Endothelial cell of umbilical vein (primary cell): ENCODE measurements around the gene YIPF2. TPM values are rescaled to one million over a fixed set of nuclear protein-coding genes. Genes with fewer than 3 reads are reported as not detected.

Source experiments
- BruUV-seq: library from RNA; stranded (reverse); fragments of 400-500 nt; replicated peaks from 2 replicates; lab custom pipeline; 2021; lab: Mats Ljungman, UMichigan
- CTCF ChIA-PET: fragments of 300-600, 350-600 bp; sonication (Branson Sonifier 250); formaldehyde crosslinking; loops from one replicate; lab custom pipeline; 2021; ENCODE audit warnings: antibody characterized with exemption, inconsistent platforms; lab: Charles Lee
- POLR2A ChIA-PET: fragments of 300-600, 350-600 bp; sonication (Branson Sonifier 250); formaldehyde crosslinking; loops from one replicate; lab custom pipeline; 2021; ENCODE audit warnings: antibody characterized with exemption, inconsistent platforms; lab: Charles Lee
- DNase-seq: peaks from one replicate; pipeline ENCODE4 v3.0.0-alpha.2; 2011; ENCODE audit warnings: low read depth, low spot score
- FAIRE-seq: peaks from 2 replicates; lab custom pipeline; 2011; peaks lifted over from hg19 to GRCh38; lab: Jason Lieb, UNC
- H2AFZ ChIP-seq: 2 replicates; pipeline ENCODE4 v1.6.0; 2012; ENCODE audit warnings: low read depth, low read length, control low read depth, inconsistent platforms
- H3K27ac ChIP-seq: 2 replicates; pipeline ENCODE4 v1.5.1; 2011; ENCODE audit warnings: low read depth, mild to moderate bottlenecking, control low read depth, low read length, moderate library complexity; ENCODE audit not compliant: insufficient read depth
- H3K27me3 ChIP-seq, 2 experiments: 2 replicates each; pipeline versions ENCODE4 v1.6.0 to v1.6.1; 2011; ENCODE audit warnings: low read length in 2 of 2, mixed read lengths in 1 of 2; ENCODE audit not compliant: control insufficient read depth in 2 of 2, insufficient read depth in 2 of 2
- H3K36me3 ChIP-seq, 2 experiments: 2 replicates in 1 of 2; 3 replicates in 1 of 2; pipeline ENCODE4 v1.5.1; 2011; ENCODE audit warnings: low read length in 2 of 2, mild to moderate bottlenecking in 1 of 2, moderate library complexity in 1 of 2; ENCODE audit not compliant: control insufficient read depth in 2 of 2, insufficient read depth in 2 of 2; ENCODE audit errors: extremely low read depth in 1 of 2
- H3K4me1 ChIP-seq: 3 replicates; pipeline ENCODE4 v1.5.1; 2011; ENCODE audit warnings: mild to moderate bottlenecking, low read length; ENCODE audit not compliant: control insufficient read depth, insufficient read depth; ENCODE audit errors: extremely low read depth
- H3K4me2 ChIP-seq: 2 replicates; pipeline ENCODE4 v1.6.1; 2011; ENCODE audit warnings: low read length, control low read depth, mixed read lengths; ENCODE audit not compliant: insufficient read depth
- H3K4me3 ChIP-seq, 3 experiments: fragments of 200-600 bp in 1 of 3; sonication (generic), shearing (Covaris generic) in 1 of 3; replicated peaks in 1 of 3; 2 replicates each; pipeline ENCODE4 v1.5.1; 2011 to 2016; ENCODE audit warnings: control low read depth in 3 of 3, low read length in 3 of 3, mild to moderate bottlenecking in 2 of 3, inconsistent platforms in 1 of 3, low read depth in 1 of 3, moderate library complexity in 1 of 3; ENCODE audit not compliant: insufficient read depth in 1 of 3
- H3K79me2 ChIP-seq: 2 replicates; pipeline ENCODE4 v1.6.0; 2012; ENCODE audit warnings: low read length, inconsistent platforms; ENCODE audit not compliant: control insufficient read depth, insufficient read depth
- H3K9ac ChIP-seq: replicated peaks from 2 replicates; pipeline ENCODE3; 2011; ENCODE audit warnings: low read length, control low read depth; ENCODE audit not compliant: insufficient read depth; ENCODE audit errors: extremely low read depth
- H3K9me1 ChIP-seq: replicated peaks from 3 replicates; pipeline ENCODE4 v1.6.0; 2011; ENCODE audit warnings: mild to moderate bottlenecking, low read length; ENCODE audit not compliant: control insufficient read depth, insufficient read depth; ENCODE audit errors: extremely low read depth
- H3K9me3 ChIP-seq: replicated peaks from 2 replicates; pipeline ENCODE4 v1.5.1; 2012; ENCODE audit warnings: low read length, inconsistent platforms; ENCODE audit not compliant: control insufficient read depth, insufficient read depth
- H4K20me1 ChIP-seq: replicated peaks from 2 replicates; pipeline ENCODE3; 2011; ENCODE audit warnings: mild to moderate bottlenecking, low read length; ENCODE audit not compliant: control insufficient read depth, insufficient read depth; ENCODE audit errors: extremely low read depth
- CTCF ChIP-seq, 2 donors: IDR thresholded peaks; 1 replicate in 1 of 2; 2 replicates in 1 of 2; pipeline ENCODE4 v1.5.1; 2011; ENCODE audit warnings: low read length in 2 of 2, mild to moderate bottlenecking in 2 of 2, moderate library complexity in 2 of 2, control low read depth in 1 of 2, inconsistent platforms in 1 of 2, low read depth in 1 of 2; ENCODE audit not compliant: insufficient read depth in 1 of 2; ENCODE audit errors: extremely low read depth in 1 of 2
- EZH2 ChIP-seq: IDR thresholded peaks from 2 replicates; pipeline ENCODE4 v1.6.1; 2012; ENCODE audit warnings: borderline replicate concordance, low read depth, mild to moderate bottlenecking, moderate library complexity, low read length, inconsistent platforms; ENCODE audit not compliant: severe bottlenecking
- FOS ChIP-seq: IDR thresholded peaks from 2 replicates; pipeline ENCODE4 v1.6.1; 2011; ENCODE audit warnings: mild to moderate bottlenecking, low read length, moderate library complexity, borderline replicate concordance; ENCODE audit not compliant: insufficient read depth
- GATA2 ChIP-seq: IDR thresholded peaks from 2 replicates; pipeline ENCODE4 v1.7.0; 2011; ENCODE audit warnings: low read depth, mild to moderate bottlenecking, moderate library complexity, mixed read lengths, low read length; ENCODE audit not compliant: insufficient read length, insufficient read depth
- JUN ChIP-seq: IDR thresholded peaks from 2 replicates; pipeline ENCODE4 v1.6.1; 2011; ENCODE audit warnings: borderline replicate concordance, low read depth; ENCODE audit not compliant: insufficient read length, insufficient read depth
- MYC ChIP-seq: IDR thresholded peaks from one replicate; pipeline ENCODE4 v1.6.1; 2011; ENCODE audit warnings: mild to moderate bottlenecking, low read depth, low read length
- POLR2A ChIP-seq: IDR thresholded peaks from 2 replicates; pipeline ENCODE4 v1.6.1; 2012; ENCODE audit warnings: low read depth, mild to moderate bottlenecking, control low read depth, low read length
- POLR2AphosphoS5 ChIP-seq: IDR thresholded peaks from 2 replicates; pipeline ENCODE4 v1.6.1; 2012; ENCODE audit warnings: low read depth, mild to moderate bottlenecking, control low read depth, low read length, moderate library complexity; ENCODE audit not compliant: insufficient read depth
- dilution Hi-C: fragments of 300-500 bp; cut with MboI; formaldehyde crosslinking; loops from one replicate; pipeline ENCODE4 v1.15.0; 2019; ENCODE audit warnings: low sequenced_read_pairs; ENCODE audit not compliant: extremely low pct_ligation_motif_present
- intact Hi-C: fragments of 100-400 bp; cut with micrococcal nuclease; formaldehyde crosslinking; loops from one replicate; pipeline ENCODE4 v1.10.0; 2022
- polyA plus RNA-seq, 4 experiments: library from polyadenylated mRNA; depleted of rRNA in 3 of 4; stranded (reverse) in 3 of 4; unstranded in 1 of 4; fragments of >200 nt; gene quantifications; 2 replicates each; pipeline versions ENCODE4 v1.2.1 to v1.2.3, GENCODE V29; 2011 to 2012; ENCODE audit warnings: missing spikeins in 1 of 4
- total RNA-seq: library from RNA; stranded (reverse); gene quantifications from 2 replicates; pipeline ENCODE4 v1.2.3, GENCODE V29; 2021
- TF ChIP-seq, protein P1 (sequence below): IDR thresholded peaks from 2 replicates; pipeline ENCODE4 v1.6.1; 2011; ENCODE audit not compliant: insufficient read depth, insufficient read length

The YIPF2 gene
- total and polyA plus RNA-seq, 2 donors (not counting 3 experiments of a cell fraction or from before 2014, with no cell fraction given): 47.8 to 104 TPM

GRCh38 chr19:10874024-10874423 is 54.4 kb downstream of the YIPF2 start:
- no peak for TF ChIP-seq JUN
- TF ChIP-seq, protein P1, sequence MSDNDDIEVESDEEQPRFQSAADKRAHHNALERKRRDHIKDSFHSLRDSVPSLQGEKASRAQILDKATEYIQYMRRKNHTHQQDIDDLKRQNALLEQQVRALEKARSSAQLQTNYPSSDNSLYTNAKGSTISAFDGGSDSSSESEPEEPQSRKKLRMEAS: no peak
- no peak for TF ChIP-seq GATA2
- no peak for TF ChIP-seq MYC
- TF ChIP-seq FOS: no peak
- no peak for TF ChIP-seq CTCF (IDR thresholded peaks at IDR 0.05; ENCODE audit: extremely low read depth in 1 of 2, insufficient read depth in 1 of 2, low read depth in 1 of 2, low read length in 2 of 2)
- TF ChIP-seq POLR2AphosphoS5: no peak
- no peak for TF ChIP-seq POLR2A
- no peak for TF ChIP-seq EZH2
- intact Hi-C loops: loop anchor here (5.0 kb wide), 1 partner anchor 53 kb away; the partner anchor contains the start of genes TIMM29 and YIPF2
- Histone ChIP-seq H3K4me3 (no peak overlapping the region), H3K4me2 (no peak overlapping the region), H3K9me1 (no peaks in the 10 kb centered on the region), H2AFZ (no peak overlapping the region), H3K27me3 (no peaks in the 10 kb centered on the region), H4K20me1 (no peaks in the 10 kb centered on the region), H3K4me1 (peaks cover 12% of the 10 kb centered on the region), H3K36me3 (no peaks in the 10 kb centered on the region), H3K27ac (no peak overlapping the region), H3K9ac (no peak overlapping the region), H3K79me2 (peaks cover 61% of the 10 kb centered on the region), H3K9me3 (no peaks in the 10 kb centered on the region)
- BruUV-seq: no TSS peak
- ChIA-PET CTCF (interaction anchor here (1.7 kb wide), 1 partner anchor 9 kb away, joined by 5 read pairs; no protein-coding TSS in a partner anchor), POLR2A (no interaction called here)
- DNase-seq: no peak
- no peak for FAIRE-seq
- dilution Hi-C loops: no loop called here
